HL-60 (cell line): Measurements from ENCODE around the gene MRPL1.

ENCODE experiments used
- GABPA ChIP-seq: IDR thresholded peaks from 2 replicates; pipeline ENCODE4 v1.6.1; 2012; ENCODE audit warnings: low read depth
- POLR2AphosphoS5 ChIP-seq: IDR thresholded peaks from 2 replicates; pipeline ENCODE4 v1.6.1; 2012; ENCODE audit warnings: low read depth
- TF ChIP-seq, protein P1 (sequence below): IDR thresholded peaks from one replicate; pipeline ENCODE4 v1.5.1; 2011; ENCODE audit warnings: low read length, control low read depth, inconsistent platforms; ENCODE audit not compliant: insufficient read depth
- TF ChIP-seq, protein P2 (sequence below): IDR thresholded peaks from 2 replicates; pipeline ENCODE4 v1.6.1; 2012; ENCODE audit warnings: low read depth; ENCODE audit not compliant: insufficient replicate concordance

DNA sequence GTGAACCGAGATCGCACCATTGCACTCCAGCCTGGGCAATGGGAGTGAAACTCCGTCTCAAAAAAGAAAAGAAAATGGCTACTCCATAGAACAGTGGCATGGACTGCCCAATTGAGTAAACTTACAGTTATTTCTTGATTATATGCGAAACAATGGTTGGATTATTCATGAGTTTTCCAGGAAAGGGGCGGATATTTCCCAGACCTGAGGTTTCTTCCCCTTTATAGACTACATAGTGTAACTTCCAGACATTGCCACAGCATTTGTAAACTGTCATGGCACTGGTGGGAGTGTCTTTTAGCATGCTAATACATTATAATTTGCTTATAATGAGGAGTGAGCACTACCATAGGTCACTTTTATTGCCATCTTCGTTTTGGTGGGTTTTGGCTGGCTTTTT, 14.1 kb upstream of the MRPL1 start:
- TF ChIP-seq, protein P1, sequence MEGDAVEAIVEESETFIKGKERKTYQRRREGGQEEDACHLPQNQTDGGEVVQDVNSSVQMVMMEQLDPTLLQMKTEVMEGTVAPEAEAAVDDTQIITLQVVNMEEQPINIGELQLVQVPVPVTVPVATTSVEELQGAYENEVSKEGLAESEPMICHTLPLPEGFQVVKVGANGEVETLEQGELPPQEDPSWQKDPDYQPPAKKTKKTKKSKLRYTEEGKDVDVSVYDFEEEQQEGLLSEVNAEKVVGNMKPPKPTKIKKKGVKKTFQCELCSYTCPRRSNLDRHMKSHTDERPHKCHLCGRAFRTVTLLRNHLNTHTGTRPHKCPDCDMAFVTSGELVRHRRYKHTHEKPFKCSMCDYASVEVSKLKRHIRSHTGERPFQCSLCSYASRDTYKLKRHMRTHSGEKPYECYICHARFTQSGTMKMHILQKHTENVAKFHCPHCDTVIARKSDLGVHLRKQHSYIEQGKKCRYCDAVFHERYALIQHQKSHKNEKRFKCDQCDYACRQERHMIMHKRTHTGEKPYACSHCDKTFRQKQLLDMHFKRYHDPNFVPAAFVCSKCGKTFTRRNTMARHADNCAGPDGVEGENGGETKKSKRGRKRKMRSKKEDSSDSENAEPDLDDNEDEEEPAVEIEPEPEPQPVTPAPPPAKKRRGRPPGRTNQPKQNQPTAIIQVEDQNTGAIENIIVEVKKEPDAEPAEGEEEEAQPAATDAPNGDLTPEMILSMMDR: no peak
- TF ChIP-seq, protein P2, sequence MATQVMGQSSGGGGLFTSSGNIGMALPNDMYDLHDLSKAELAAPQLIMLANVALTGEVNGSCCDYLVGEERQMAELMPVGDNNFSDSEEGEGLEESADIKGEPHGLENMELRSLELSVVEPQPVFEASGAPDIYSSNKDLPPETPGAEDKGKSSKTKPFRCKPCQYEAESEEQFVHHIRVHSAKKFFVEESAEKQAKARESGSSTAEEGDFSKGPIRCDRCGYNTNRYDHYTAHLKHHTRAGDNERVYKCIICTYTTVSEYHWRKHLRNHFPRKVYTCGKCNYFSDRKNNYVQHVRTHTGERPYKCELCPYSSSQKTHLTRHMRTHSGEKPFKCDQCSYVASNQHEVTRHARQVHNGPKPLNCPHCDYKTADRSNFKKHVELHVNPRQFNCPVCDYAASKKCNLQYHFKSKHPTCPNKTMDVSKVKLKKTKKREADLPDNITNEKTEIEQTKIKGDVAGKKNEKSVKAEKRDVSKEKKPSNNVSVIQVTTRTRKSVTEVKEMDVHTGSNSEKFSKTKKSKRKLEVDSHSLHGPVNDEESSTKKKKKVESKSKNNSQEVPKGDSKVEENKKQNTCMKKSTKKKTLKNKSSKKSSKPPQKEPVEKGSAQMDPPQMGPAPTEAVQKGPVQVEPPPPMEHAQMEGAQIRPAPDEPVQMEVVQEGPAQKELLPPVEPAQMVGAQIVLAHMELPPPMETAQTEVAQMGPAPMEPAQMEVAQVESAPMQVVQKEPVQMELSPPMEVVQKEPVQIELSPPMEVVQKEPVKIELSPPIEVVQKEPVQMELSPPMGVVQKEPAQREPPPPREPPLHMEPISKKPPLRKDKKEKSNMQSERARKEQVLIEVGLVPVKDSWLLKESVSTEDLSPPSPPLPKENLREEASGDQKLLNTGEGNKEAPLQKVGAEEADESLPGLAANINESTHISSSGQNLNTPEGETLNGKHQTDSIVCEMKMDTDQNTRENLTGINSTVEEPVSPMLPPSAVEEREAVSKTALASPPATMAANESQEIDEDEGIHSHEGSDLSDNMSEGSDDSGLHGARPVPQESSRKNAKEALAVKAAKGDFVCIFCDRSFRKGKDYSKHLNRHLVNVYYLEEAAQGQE: no peak
- TF ChIP-seq GABPA (no peak), POLR2AphosphoS5 (no peak)
